T47D (cell line): ENCODE results near the gene ADAMTS17.
A peak's percentile ranks its signal among the peaks of the same experiment; 100 is the strongest.

Experiments
- DNase-seq, 2 experiments: peaks; one replicate each; pipeline versions ENCODE4 v3.0.0 to v3.0.0-alpha.2; 2011 to 2012; ENCODE audit warnings: low read depth in 1 of 2, low spot score in 1 of 2
- JUND ChIP-seq: IDR thresholded peaks from 2 replicates; pipeline ENCODE4 v1.6.1; 2012; ENCODE audit warnings: low read depth
- in situ Hi-C: cut with HindIII; loops from 2 replicates; pipeline ENCODE4 v1.10.0; 2016; ENCODE audit warnings: low sequenced_read_pairs, low pct_unique_long_range_greater_than_20kb

ADAMTS17 gene

GRCh38 chr15:99973351-99973750 lies 368.4 kb downstream of the ADAMTS17 start:
- in situ Hi-C loops = no loop called here
- TF ChIP-seq JUND = no peak
- DNase-seq = no peak

GRCh38 chr15:99970891-99971430 lies 370.8 kb downstream of the ADAMTS17 start:
- in situ Hi-C loops = no loop called here
- TF ChIP-seq JUND = no peak
- no peak for DNase-seq

GRCh38 chr15:99969261-99969920 lies 372.4 kb downstream of the ADAMTS17 start:
- DNase-seq = no peak
- no peak for TF ChIP-seq JUND
- in situ Hi-C loops = no loop called here

DNA sequence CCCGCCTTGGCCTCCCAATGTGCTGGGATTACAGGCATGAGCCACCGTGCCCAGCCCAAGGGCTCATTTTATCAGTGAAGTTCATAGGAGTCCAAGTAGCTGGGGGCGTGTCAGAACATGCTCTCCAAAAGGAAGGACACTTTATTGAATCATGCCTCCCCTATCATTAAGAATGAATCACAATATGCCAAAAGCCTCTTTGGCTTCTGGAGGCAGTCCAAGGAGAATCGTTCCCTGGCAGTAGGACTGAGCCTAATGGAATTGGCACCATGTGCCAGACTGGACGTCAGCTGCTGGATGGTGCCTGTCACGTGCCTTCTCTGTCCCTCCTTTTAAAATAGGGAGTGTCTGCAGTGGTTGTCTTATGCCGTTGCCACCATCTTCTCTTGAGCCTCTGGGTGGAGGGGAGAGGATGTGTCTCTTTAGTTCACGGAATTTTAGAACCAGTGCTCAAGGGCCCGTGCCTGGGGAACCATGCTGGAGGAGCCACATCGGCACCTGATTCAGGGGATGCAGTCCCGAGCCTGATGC lies 373.9 kb downstream of the ADAMTS17 start:
- DNase-seq = no peak
- in situ Hi-C loops = no loop called here
- TF ChIP-seq JUND = no peak

DNA sequence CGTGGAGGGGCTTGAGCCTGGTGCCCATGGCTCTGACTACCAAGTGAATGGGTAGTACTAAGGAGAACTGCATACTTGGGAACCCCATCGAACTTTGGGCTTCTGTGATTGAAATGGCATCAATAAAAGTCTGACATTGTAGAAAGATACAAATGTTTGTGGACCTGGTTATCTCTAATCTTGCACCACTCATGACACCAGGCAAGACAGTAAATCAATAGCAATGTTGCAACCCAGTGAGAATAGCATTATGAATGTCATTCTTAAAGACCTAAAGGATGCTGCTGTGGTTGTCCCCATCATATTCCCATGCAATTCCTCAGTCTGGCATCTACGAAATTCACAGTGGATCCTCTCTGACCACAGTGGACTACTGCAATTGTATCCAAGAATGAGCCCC lies 375.0 kb downstream of the ADAMTS17 start:
- in situ Hi-C loops = no loop called here
- no peak for DNase-seq

DNA sequence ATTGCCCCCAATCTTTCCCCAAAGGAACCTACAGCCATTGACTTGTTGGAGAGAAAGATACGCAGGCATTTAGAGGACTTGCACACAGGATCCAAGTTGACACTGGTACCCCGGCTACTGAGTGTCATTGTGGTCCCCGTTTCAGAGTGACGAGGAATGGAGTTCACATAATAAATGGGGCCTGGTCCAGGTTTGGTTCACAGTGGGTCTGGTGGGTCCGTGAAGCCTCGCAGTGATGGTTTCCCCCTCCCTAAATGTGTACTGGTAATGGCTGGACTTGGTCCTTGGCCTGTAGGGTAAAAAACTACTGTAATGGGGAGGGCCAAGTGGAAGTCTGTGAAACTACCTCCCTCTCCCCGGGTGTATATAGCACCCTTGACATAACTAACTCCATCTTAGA lies 376.4 kb downstream of the ADAMTS17 start:
- no peak for DNase-seq
- no peak for TF ChIP-seq JUND
- in situ Hi-C loops = no loop called here

More for the DNA sequence above, 375.0 kb downstream of the ADAMTS17 start:
- TF ChIP-seq JUND = no peak

- in situ Hi-C loops = no loop called here
- no peak for TF ChIP-seq JUND
- DNase-seq = no peak
These were observed 377.8 kb downstream of the ADAMTS17 start for GRCh38 chr15:99963976-99964375.

DNA sequence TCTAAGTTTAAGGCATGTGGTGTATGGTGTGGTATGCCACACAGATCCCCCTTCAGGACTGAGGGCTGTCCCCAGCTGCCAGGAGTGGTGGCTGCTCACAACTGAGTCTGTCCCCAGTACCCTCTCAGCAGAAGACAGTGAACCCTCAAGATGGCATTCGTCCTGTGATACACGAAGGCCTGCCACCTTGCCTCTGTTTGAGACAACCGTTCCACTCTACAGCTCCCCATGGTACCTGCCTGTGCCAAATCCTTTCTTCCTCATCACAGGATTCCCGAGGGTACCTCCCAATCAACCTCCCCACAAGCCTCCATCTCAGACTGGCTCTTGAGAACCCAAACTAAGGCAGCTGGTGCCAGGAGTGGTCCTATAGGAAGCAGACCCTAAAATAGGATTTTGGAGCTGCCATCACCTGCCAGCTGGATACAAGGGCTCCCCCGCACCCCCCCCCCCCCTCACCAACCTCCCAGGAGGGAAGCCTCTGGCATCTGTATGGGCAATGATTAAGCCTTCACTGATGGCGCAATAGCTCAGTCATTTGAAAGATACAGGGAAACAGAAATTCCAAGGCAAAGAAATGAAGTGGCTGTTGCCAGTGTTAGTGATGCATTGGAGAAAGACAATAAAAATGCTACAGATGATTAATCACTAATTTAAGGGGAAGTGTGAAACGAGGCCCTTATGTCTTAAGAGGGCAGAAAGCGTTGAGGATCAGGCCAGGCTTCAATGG lies 378.5 kb downstream of the ADAMTS17 start:
- no peak for DNase-seq
- TF ChIP-seq JUND = no peak
- in situ Hi-C loops = no loop called here

GRCh38 chr15:99962006-99962561 lies 379.7 kb downstream of the ADAMTS17 start:
- no peak for TF ChIP-seq JUND
- in situ Hi-C loops = no loop called here
- DNase-seq = no peak

DNA sequence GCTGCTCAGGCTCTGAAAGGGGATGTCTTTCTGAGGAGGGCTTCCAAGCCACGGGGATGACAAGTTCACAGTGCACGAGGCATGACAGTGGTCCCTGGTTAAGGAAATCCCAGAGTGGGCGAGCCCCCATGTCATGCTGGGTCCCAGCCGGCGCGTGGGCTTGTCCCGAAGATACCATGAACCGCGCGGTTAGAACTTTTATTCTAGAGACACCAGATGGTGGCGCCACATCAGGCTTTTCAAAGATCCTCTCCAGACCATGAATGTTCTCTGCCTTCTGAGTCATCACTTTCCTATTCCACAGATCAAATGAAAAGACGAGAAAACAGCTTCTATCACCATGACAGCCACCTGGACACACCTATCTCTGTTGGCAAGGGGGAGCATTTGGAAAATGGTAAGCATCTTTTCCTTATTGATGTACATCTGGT lies 380.7 kb downstream of the ADAMTS17 start:
- no peak for TF ChIP-seq JUND
- DNase-seq = peak in 1 of 2 experiments; percentile 26
- in situ Hi-C loops = no loop called here

DNA sequence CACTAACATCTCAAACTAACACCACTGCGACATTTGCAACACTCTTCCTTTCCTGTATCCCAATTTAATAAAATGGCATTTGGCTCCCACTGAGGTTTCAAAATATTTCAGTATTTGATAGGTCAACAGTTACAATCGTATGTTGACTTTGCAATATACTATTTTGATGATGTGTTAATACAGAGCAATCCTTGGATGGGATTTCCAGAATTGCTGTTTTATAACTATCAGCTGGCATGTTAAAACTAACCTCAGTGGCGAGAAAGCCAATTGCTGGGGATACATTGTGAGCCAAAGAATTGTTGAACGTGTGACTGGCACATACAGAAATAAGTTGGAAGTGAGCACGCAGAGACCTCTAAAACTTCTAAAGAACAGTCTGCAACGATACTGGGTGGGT lies 382.4 kb downstream of the ADAMTS17 start:
- DNase-seq = no peak
- TF ChIP-seq JUND = no peak
- in situ Hi-C loops = no loop called here

- DNase-seq = no peak
- TF ChIP-seq JUND = no peak
- in situ Hi-C loops = no loop called here
These were observed 383.2 kb downstream of the ADAMTS17 start for GRCh38 chr15:99958426-99959097.
